GM12872 (cell line): ENCODE results near the gene YES1.

Experiments
- TF ChIP-seq, protein P1 (sequence below): IDR thresholded peaks from 3 replicates; pipeline ENCODE4 v1.5.1; 2011; ENCODE audit warnings: low read depth, mild to moderate bottlenecking, low read length, moderate library complexity; ENCODE audit not compliant: insufficient read depth

The YES1 gene

DNA sequence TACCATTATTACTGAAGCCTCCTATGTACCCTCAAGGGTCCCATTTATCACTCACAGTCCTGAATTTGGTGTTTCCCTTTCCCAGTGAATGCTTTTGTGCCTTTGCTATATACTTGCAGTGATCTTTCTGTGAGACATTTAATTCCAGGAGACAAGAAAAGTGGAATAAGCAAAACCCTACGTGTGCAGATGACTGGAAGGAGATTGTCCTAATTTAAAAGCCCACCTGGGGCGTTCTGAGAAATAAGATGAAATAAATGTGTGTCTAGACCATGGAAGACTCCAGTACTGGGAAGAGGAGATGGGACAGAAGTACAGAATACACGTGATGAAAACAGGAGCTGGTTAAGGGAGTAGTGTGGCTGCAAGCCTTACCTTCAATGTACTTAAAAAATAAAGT is 135.3 kb downstream of the YES1 start:
- TF ChIP-seq, protein P1, sequence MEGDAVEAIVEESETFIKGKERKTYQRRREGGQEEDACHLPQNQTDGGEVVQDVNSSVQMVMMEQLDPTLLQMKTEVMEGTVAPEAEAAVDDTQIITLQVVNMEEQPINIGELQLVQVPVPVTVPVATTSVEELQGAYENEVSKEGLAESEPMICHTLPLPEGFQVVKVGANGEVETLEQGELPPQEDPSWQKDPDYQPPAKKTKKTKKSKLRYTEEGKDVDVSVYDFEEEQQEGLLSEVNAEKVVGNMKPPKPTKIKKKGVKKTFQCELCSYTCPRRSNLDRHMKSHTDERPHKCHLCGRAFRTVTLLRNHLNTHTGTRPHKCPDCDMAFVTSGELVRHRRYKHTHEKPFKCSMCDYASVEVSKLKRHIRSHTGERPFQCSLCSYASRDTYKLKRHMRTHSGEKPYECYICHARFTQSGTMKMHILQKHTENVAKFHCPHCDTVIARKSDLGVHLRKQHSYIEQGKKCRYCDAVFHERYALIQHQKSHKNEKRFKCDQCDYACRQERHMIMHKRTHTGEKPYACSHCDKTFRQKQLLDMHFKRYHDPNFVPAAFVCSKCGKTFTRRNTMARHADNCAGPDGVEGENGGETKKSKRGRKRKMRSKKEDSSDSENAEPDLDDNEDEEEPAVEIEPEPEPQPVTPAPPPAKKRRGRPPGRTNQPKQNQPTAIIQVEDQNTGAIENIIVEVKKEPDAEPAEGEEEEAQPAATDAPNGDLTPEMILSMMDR, result no peak

- TF ChIP-seq, protein P1, result no peak
Measured at GRCh38 chr18:676069-676468, 136.0 kb downstream of the YES1 start.

DNA sequence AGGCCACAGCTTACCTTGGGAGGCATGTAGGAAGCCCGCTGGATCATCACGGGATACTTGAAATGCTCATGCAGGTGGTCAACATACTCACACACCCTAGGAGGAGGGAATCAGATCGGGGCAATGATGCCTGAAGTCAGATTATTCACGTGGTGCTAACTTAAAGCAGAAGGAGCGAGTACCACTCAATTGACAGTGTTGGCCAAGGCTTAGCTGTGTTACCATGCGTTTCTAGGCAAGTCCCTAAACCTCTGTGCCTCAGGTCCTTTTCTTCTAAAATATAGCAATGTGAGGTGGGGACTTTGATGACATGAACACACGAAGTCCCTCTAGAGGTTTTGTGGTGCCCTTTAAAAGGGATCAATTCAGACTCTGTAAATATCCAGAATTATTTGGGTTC is 136.7 kb downstream of the YES1 start:
- TF ChIP-seq, protein P1, result no peak

DNA sequence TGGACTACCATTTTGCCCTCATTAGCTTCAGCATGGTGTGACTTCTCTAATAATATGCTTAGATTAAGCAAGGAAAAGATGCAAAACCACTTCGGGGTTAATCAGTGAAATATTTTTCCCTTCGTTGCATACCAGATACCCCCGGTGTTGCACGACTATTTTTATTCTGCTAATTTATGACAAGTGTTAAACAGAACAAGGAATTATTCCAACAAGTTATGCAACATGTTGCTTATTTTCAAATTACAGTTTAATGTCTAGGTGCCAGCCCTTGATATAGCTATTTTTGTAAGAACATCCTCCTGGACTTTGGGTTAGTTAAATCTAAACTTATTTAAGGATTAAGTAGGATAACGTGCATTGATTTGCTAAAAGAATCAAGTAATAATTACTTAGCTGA is 138.3 kb downstream of the YES1 start:
- TF ChIP-seq, protein P1, result no peak

DNA sequence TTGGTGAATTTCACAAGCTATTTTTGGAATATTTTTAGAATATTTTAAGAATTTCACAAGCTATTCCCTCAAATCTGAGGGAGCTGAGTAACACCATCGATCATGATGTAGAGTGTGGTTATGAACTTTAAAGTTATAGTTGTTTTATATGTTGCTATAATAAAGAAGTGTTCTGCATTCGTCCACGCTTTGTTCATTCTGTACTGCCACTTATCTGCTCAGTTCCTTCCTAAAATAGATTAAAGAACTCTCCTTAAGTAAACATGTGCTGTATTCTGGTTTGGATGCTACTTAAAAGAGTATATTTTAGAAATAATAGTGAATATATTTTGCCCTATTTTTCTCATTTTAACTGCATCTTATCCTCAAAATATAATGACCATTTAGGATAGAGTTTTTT is 138.7 kb downstream of the YES1 start:
- TF ChIP-seq, protein P1, result no peak
